Measurements from ENCODE around the gene ARID4B. TPM values are rescaled to one million over a fixed set of nuclear protein-coding genes. Genes with fewer than 3 reads are reported as not detected.
"Not testable (repeated sequence)": the region's sequence is repeated elsewhere in the genome, so short reads cannot be mapped to it uniquely, and the experiment has no call there.

ARID4B gene
- total and polyA plus RNA-seq, 11 donors, result 12.4 to 20.4 (median 15.3) TPM

DNA sequence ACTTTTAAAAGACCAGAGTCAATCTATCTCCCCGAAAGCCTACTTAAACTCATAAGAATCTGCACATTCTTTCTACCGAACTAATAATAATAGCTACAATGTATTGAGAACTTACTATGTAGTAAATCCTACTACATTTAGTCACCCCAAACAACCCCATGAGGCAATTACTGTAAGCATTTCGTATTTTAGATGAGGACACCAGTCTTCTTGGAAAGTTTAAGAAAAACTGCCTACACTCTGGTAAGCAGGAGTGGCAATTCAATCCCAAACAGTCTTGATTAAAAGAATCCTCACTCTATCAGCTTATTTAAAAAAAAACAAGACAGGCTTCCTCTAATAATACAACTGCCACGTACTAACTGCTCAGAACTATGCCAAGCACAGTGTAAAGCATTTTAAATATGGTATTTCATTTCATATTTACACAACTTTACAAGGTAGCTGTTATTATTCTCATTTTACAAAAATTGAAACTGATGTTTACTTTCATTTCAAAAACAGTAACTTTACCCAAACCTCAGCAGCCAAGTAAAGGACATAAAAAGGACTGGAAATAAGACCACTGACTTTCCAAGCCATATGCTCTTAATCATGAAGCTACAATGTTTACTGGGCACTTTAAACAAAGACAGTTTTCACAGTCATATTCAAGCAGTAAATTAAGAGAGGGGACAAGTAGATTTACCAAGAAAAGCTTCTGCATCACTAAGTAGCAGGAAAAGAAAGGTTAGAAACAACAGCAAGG is 13.9 kb downstream of the ARID4B start:
- Histone ChIP-seq H3K4me1 (peaks cover 0 to 60% (median 31%) of the 10 kb centered on the region in 12 donors), H3K9me3 (no peaks in the 10 kb centered on the region), H3K27ac (no peak overlapping the region), H3K4me3 (no peak overlapping the region), H3K36me3 (peaks cover 0 to 21% (median 12%) of the 10 kb centered on the region in 9 donors), H3K27me3 (no peaks in the 10 kb centered on the region)
- TF ChIP-seq, protein P1, sequence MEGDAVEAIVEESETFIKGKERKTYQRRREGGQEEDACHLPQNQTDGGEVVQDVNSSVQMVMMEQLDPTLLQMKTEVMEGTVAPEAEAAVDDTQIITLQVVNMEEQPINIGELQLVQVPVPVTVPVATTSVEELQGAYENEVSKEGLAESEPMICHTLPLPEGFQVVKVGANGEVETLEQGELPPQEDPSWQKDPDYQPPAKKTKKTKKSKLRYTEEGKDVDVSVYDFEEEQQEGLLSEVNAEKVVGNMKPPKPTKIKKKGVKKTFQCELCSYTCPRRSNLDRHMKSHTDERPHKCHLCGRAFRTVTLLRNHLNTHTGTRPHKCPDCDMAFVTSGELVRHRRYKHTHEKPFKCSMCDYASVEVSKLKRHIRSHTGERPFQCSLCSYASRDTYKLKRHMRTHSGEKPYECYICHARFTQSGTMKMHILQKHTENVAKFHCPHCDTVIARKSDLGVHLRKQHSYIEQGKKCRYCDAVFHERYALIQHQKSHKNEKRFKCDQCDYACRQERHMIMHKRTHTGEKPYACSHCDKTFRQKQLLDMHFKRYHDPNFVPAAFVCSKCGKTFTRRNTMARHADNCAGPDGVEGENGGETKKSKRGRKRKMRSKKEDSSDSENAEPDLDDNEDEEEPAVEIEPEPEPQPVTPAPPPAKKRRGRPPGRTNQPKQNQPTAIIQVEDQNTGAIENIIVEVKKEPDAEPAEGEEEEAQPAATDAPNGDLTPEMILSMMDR (IDR thresholded peaks at IDR 0.05), result no peak
- TF ChIP-seq POLR2A (IDR thresholded peaks at IDR 0.05), result no peak
- WGBS, 4 donors, result 49 to 60% (median 54%) methylated on average over 4 of the region's 4 CpGs
- ATAC-seq (no peak), DNase-seq (no peak)
- intact Hi-C loops (cut with DNase I), result no loop called here

DNA sequence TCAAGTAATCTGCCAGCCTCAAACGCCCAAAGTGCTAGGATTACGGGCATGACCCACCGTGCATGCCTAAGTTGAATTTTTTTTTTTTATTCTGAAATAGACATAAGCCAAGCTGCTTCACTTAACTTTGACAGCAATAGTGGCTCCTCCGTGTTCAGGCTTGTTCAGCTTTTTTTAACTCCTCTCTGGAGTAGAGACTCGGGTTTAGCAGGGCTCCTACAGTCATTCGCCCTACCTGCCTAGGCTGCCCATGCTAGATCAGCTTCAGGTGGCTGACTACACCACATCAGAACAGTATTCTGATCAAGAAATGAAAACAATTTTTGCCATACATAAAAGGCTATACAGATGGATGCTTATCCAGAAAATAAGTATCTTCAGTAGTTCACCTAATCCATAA is 14.7 kb downstream of the ARID4B start:
- peaks cover 0 to 60% (median 31%) of the 10 kb centered on the region in 12 donors for H3K4me1 ChIP-seq
- no peak overlapping the region for H3K4me3 ChIP-seq
- intact Hi-C loops (cut with DNase I), result no loop called here
- WGBS, 4 donors, result 58 to 67% (median 61%) methylated on average over 6 of the region's 6 CpGs
- ATAC-seq (no peak), DNase-seq (no peak)
- TF ChIP-seq, protein P1 (IDR thresholded peaks at IDR 0.05), result no peak
- TF ChIP-seq POLR2A (IDR thresholded peaks at IDR 0.05), result no peak
- H3K36me3 ChIP-seq, result peaks cover 0 to 13% (median 5%) of the 10 kb centered on the region in 9 donors
- no peak overlapping the region for H3K27ac ChIP-seq
- no peaks in the 10 kb centered on the region for H3K27me3 ChIP-seq
- H3K9me3 ChIP-seq, result no peaks in the 10 kb centered on the region

DNA sequence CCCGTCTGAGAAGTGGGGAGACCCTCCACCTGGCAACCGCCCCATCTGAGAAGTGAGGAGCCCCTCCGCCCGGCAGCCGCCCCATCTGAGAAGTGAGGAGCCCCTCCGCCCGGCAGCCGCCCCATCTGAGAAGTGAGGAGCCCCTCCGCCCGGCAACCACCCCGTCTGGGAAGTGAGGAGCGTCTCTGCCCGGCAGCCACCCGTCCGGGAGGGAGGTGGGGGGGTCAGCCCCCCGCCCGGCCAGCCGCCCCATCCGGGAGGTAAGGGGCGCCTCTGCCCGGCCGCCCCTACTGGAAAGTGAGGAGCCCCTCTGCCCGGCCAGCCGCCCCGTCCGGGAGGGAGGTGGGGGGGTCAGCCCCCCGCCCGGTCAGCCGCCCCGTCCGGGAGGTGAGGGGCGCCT is 18.8 kb downstream of the ARID4B start:
- DNase-seq; H3K4me3 ChIP-seq; ATAC-seq; intact Hi-C loops (cut with DNase I); H3K27ac ChIP-seq; H3K9me3 ChIP-seq; H3K27me3 ChIP-seq: not testable (repeated sequence)
- peaks cover 7 to 68% (median 54%) of the 10 kb centered on the region in 12 donors for H3K4me1 ChIP-seq
- WGBS, 4 donors, result 95 to 96% (median 95%) methylated on average over 4 to 30 of the region's 32 CpGs; no CpG with 5 or more reads in 1 of the 4 donors
- H3K36me3 ChIP-seq, result peaks cover 0 to 13% (median 5%) of the 10 kb centered on the region in 9 donors

DNA sequence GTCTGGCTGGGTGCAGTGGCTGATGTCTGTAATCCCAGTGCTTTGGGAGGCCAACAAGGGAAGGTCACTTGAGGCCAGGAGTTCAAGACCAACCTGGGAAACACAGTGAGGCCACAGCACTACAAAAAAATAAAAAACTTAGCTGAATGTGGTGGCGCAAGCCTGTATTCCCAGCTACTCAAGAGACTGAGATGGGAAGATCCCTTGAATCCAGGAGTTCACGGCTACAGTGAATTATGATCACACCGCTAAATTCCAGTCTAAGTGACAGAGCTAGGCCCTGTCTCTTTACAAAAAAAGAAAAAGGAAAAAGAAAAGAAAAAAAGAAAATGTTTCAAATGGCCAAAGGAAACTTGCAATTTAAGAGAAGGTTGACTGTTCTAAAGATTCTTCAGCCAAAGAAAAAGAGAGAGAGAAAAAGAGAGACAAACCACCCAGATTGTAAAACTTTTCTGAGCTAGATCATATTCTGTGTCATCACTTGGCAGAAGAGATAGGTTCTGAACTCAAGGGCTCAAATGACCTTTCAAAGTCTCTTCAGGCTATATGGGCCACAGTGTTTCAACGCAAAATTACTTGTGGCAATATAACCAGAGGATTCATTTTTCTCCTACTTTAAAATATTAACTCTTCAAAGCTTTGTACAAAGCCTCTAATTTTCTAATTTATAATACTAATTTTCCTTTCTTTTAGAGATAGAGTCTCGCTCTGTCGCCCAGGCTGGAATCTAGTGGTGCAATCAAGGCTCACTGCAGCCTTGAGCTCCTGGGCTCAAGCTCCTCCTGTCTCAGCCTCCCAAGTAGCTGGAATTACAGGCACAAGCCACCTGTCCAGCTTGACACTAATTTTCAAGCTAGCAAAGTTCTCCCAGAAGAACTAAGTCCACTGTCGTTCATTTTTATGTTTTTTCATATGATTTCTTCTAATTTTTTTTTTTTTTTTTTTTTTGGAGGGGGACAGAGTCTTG is 20.5 kb downstream of the ARID4B start:
- TF ChIP-seq, protein P1 (IDR thresholded peaks at IDR 0.05), result no peak
- no peak for TF ChIP-seq POLR2A (IDR thresholded peaks at IDR 0.05)
- DNase-seq, result no peak
- Histone ChIP-seq H3K27ac (no peak overlapping the region), H3K36me3 (peaks cover 0 to 13% (median 5%) of the 10 kb centered on the region in 9 donors), H3K4me3 (no peak overlapping the region), H3K9me3 (no peaks in the 10 kb centered on the region), H3K4me1 (peaks cover 4 to 66% (median 43%) of the 10 kb centered on the region in 12 donors), H3K27me3 (no peaks in the 10 kb centered on the region)
- ATAC-seq, result peak in 1 of 4 donors; percentile 31
- intact Hi-C loops (cut with DNase I), result no loop called here
- WGBS, 4 donors, result 79 to 87% (median 82%) methylated on average over 7 of the region's 7 CpGs

Data from heart left ventricle (tissue), 16 donors.